WI38 (cell line): ENCODE data around the gene ADAMTSL1.

Experiments used
- H3K4me3 ChIP-seq: 2 replicates; pipeline ENCODE4 v1.5.1; 2011; ENCODE audit warnings: low read depth, mild to moderate bottlenecking, control low read depth, low read length
- CTCF ChIP-seq: IDR thresholded peaks from 2 replicates; pipeline ENCODE4 v1.5.1; 2012; ENCODE audit warnings: low read depth, mild to moderate bottlenecking, control low read depth, low read length

ADAMTSL1 gene

GRCh38 chr9:18706648-18707047 lies 232.7 kb downstream of the ADAMTSL1 start:
- no peak overlapping the region for H3K4me3 ChIP-seq
- TF ChIP-seq CTCF = no peak

GRCh38 chr9:18707061-18707461 lies 233.1 kb downstream of the ADAMTSL1 start:
- H3K4me3 ChIP-seq = no peak overlapping the region
- TF ChIP-seq CTCF = no peak

GRCh38 chr9:18707489-18708205 lies 233.7 kb downstream of the ADAMTSL1 start:
- H3K4me3 ChIP-seq = no peak overlapping the region
- TF ChIP-seq CTCF = no peak

GRCh38 chr9:18708429-18708828 lies 234.5 kb downstream of the ADAMTSL1 start:
- no peak overlapping the region for H3K4me3 ChIP-seq
- TF ChIP-seq CTCF = no peak

- TF ChIP-seq CTCF = no peak
- no peak overlapping the region for H3K4me3 ChIP-seq
Measured at GRCh38 chr9:18710065-18710464, 236.1 kb downstream of the ADAMTSL1 start.

GRCh38 chr9:18717759-18718158 lies 243.8 kb downstream of the ADAMTSL1 start:
- no peak for TF ChIP-seq CTCF
- H3K4me3 ChIP-seq = no peak overlapping the region

GRCh38 chr9:18718393-18718792 lies 244.4 kb downstream of the ADAMTSL1 start:
- no peak overlapping the region for H3K4me3 ChIP-seq
- no peak for TF ChIP-seq CTCF
